BE2C (cell line): Measurements from ENCODE around the gene FBXL5.

Experiments used
- DNase-seq: peaks from one replicate; pipeline ENCODE4 v3.0.0-alpha.2; 2020
- H3K27me3 ChIP-seq: fragments of 250-450 bp; sonication (Bioruptor Pico); 2 replicates; pipeline ENCODE4 v1.5.1; 2020; ENCODE audit warnings: mild to moderate bottlenecking
- H3K36me3 ChIP-seq: fragments of 250-450 bp; sonication (Bioruptor Pico); 2 replicates; pipeline ENCODE4 v1.5.1; 2020; ENCODE audit warnings: mild to moderate bottlenecking
- H3K4me1 ChIP-seq: fragments of 250-450 bp; sonication (Bioruptor Pico); 2 replicates; pipeline ENCODE4 v1.5.1; 2020
- H3K4me3 ChIP-seq: 2 replicates; pipeline ENCODE4 v1.5.1; 2011; ENCODE audit warnings: low read depth, low read length
- H3K9me3 ChIP-seq: fragments of 250-450 bp; sonication (Bioruptor Pico); 2 replicates; pipeline ENCODE4 v1.5.1; 2020
- TF ChIP-seq, protein P1 (sequence below): IDR thresholded peaks from 2 replicates; pipeline ENCODE4 v1.5.1; 2012; ENCODE audit warnings: mild to moderate bottlenecking, low read depth, low read length

Gene FBXL5

GRCh38 chr4:15653420-15653819 is 1.7 kb downstream of the FBXL5 start:
- peaks cover 8% of the 10 kb centered on the region for H3K4me1 ChIP-seq
- peak overlapping the region; percentile 88 for H3K4me3 ChIP-seq
- H3K36me3 ChIP-seq = no peaks in the 10 kb centered on the region
- TF ChIP-seq, protein P1, sequence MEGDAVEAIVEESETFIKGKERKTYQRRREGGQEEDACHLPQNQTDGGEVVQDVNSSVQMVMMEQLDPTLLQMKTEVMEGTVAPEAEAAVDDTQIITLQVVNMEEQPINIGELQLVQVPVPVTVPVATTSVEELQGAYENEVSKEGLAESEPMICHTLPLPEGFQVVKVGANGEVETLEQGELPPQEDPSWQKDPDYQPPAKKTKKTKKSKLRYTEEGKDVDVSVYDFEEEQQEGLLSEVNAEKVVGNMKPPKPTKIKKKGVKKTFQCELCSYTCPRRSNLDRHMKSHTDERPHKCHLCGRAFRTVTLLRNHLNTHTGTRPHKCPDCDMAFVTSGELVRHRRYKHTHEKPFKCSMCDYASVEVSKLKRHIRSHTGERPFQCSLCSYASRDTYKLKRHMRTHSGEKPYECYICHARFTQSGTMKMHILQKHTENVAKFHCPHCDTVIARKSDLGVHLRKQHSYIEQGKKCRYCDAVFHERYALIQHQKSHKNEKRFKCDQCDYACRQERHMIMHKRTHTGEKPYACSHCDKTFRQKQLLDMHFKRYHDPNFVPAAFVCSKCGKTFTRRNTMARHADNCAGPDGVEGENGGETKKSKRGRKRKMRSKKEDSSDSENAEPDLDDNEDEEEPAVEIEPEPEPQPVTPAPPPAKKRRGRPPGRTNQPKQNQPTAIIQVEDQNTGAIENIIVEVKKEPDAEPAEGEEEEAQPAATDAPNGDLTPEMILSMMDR = no peak
- DNase-seq = no peak
- no peaks in the 10 kb centered on the region for H3K27me3 ChIP-seq
- H3K9me3 ChIP-seq = no peaks in the 10 kb centered on the region

DNA sequence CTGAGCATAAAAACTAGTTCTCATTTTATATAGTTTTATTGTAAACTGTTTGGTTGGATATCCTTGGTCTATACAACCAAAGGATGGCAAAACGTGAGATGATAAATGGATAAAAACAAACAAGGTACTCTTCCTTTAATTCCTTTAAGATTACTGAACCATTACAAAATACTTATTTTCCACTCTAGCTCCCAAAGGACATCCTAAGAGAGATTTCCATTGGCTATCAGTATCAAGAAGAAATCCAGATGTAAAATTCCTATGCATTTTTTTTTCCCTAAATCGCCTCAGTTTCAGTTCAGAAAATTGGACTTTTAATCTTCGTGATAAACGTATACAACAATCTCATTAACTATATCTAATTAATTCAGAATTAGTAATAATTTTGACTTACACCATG is 2.3 kb downstream of the FBXL5 start:
- Histone ChIP-seq H3K4me3 (peak overlapping the region; percentile 88), H3K4me1 (peaks cover 8% of the 10 kb centered on the region), H3K9me3 (no peaks in the 10 kb centered on the region), H3K27me3 (no peaks in the 10 kb centered on the region), H3K36me3 (no peaks in the 10 kb centered on the region)
- DNase-seq = no peak
- TF ChIP-seq, protein P1 = no peak

GRCh38 chr4:15652191-15652590 is 3.0 kb downstream of the FBXL5 start:
- no peaks in the 10 kb centered on the region for H3K27me3 ChIP-seq
- H3K36me3 ChIP-seq = no peaks in the 10 kb centered on the region
- H3K4me1 ChIP-seq = peaks cover 8% of the 10 kb centered on the region
- no peak for DNase-seq
- no peak overlapping the region; the same call in 1 of the 2 replicates for H3K4me3 ChIP-seq
- TF ChIP-seq, protein P1 = no peak
- no peaks in the 10 kb centered on the region for H3K9me3 ChIP-seq

GRCh38 chr4:15651676-15652075 is 3.5 kb downstream of the FBXL5 start:
- Histone ChIP-seq H3K9me3 (no peaks in the 10 kb centered on the region), H3K4me1 (peaks cover 8% of the 10 kb centered on the region), H3K36me3 (no peaks in the 10 kb centered on the region), H3K27me3 (no peaks in the 10 kb centered on the region), H3K4me3 (no peak overlapping the region)
- DNase-seq = no peak
- TF ChIP-seq, protein P1 = no peak

DNA sequence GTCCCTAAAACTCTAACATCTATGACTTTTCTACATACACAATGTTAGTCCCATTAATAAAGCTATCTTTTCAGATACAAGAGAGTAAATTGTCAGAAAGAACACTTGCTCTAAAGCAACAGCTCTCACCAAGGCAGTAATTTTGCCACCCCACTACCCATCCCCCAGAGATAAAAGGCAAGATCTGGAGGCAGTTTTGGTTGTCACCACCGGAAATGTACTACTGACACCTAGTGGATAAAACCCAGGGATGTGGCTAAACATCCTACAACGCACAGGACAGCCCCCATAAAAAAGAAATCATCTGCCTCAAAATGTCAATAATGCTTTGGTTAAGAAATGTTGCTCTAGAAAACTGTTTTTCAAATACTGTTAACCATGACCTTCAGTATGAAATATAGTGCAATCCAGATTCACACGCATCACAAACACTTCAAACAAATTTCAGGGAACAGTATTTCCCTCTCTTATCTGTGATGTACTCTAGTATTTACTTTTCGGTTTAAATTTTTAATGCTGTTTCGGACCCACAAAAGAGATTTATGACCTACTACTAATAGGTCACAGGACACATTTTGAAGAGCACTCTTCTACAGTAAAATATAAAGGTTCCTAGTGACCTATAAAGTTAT is 5.1 kb downstream of the FBXL5 start:
- H3K4me1 ChIP-seq = peaks cover 3% of the 10 kb centered on the region
- H3K27me3 ChIP-seq = no peaks in the 10 kb centered on the region

DNA sequence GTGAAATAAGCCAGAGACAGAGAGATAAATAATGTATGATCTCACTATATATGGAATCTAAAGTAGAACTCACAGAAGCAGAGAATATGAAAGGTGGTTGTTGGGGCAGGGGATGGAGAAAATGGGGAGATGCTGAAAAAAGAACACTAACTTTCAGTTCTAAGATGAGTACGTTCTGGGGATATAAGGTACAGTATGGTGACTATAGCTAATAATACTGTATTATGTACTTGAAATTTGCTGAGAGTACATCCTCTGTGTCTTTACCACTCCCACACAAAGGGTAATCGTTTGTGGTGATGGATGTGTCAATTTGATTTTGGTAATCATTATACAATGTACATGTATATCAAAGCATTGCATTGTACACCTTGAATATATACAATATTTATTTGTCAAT is 6.6 kb downstream of the FBXL5 start:
- H3K9me3 ChIP-seq = no peaks in the 10 kb centered on the region
- no peak for DNase-seq
- no peaks in the 10 kb centered on the region for H3K36me3 ChIP-seq
- no peaks in the 10 kb centered on the region for H3K27me3 ChIP-seq
- TF ChIP-seq, protein P1 = no peak
- no peak overlapping the region for H3K4me3 ChIP-seq
- peaks cover 3% of the 10 kb centered on the region for H3K4me1 ChIP-seq

More for the DNA sequence above, 5.1 kb downstream of the FBXL5 start:
- no peak overlapping the region for H3K4me3 ChIP-seq
- H3K36me3 ChIP-seq = no peaks in the 10 kb centered on the region
- no peaks in the 10 kb centered on the region for H3K9me3 ChIP-seq
- TF ChIP-seq, protein P1 = peak; percentile 87
- DNase-seq = peak; percentile 57
